Measurements from ENCODE around the gene C11orf52.

C11orf52 gene

DNA sequence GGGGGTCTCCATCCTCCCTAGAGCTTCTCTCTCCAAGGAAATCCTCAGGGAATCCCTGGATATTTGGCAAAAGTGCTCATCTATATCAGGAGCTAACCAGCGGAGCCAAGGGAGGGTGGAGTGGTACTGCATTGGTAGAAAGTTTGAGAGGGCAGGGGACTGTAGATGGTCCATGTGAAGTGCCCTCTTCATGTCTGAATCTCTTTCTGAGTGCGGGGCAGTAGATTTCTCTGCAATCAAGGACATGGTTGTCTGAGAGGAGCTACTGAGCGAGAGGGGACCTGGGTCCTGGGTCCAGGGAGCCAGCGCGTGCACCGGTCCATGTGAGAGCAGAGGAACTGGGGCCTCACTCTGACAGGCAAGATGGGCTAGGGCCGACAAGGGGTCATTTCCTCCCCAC is 19.1 kb downstream of the C11orf52 start:
- peak overlapping the region; percentile 42 for H3K4me3 ChIP-seq
- in situ Hi-C loops (cut with MboI; ENCODE audit: low sequenced_read_pairs): no loop called here
- no peaks in the 10 kb centered on the region; the same call in 1 of the 2 replicates for H3K36me3 ChIP-seq (replicated peaks)

DNA sequence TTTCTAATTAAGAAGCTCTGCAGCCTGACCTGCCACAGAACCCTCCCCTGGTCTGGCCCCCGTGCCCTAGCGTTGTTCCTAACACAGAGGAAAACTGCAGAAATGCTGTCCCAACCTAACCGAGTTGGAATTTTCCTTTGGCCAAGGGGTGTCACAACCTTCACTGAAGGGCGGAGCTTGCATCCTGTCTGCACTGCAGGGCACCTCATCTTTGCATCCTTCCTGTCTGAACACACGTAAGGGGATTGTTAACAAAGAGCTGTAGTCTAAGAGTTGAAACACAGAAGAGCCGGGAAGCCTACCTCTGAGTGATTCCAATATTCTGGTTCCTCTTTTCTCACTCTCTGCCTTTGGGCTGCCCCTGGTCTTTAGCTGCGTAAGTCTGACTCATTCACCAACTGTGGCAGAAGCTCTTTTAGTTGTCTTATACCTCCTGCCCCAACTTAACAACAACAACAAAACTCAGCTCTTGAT is 20.0 kb downstream of the C11orf52 start:
- no peaks in the 10 kb centered on the region; the same call in 1 of the 2 replicates for H3K36me3 ChIP-seq (replicated peaks)
- H3K27me3 ChIP-seq (ENCODE audit: low read depth): no peaks in the 10 kb centered on the region
- no peak overlapping the region for H3K4me3 ChIP-seq
- H3K9me3 ChIP-seq: no peaks in the 10 kb centered on the region
- DNase-seq (ENCODE audit: low spot score in 2 of 2): no peak
- H3K4me1 ChIP-seq: peaks cover 19% of the 10 kb centered on the region
- in situ Hi-C loops (cut with MboI; ENCODE audit: low sequenced_read_pairs): no loop called here

More for the DNA sequence above, 19.1 kb downstream of the C11orf52 start:
- no peaks in the 10 kb centered on the region for H3K27me3 ChIP-seq (ENCODE audit: low read depth)
- peaks cover 20% of the 10 kb centered on the region for H3K4me1 ChIP-seq
- no peak for DNase-seq (ENCODE audit: low spot score in 2 of 2)
- no peaks in the 10 kb centered on the region for H3K9me3 ChIP-seq

GRCh38 chr11:111939836-111940604 is 21.3 kb downstream of the C11orf52 start:
- DNase-seq (ENCODE audit: low spot score in 2 of 2): no peak
- Histone ChIP-seq H3K36me3 (replicated peaks) (no peaks in the 10 kb centered on the region; the same call in 1 of the 2 replicates), H3K27me3 (ENCODE audit: low read depth) (no peaks in the 10 kb centered on the region), H3K4me3 (no peak overlapping the region), H3K9me3 (no peaks in the 10 kb centered on the region), H3K4me1 (peaks cover 14% of the 10 kb centered on the region)
- in situ Hi-C loops (cut with MboI; ENCODE audit: low sequenced_read_pairs): no loop called here

GRCh38 chr11:111941963-111942362 is 23.2 kb downstream of the C11orf52 start:
- no peaks in the 10 kb centered on the region for H3K9me3 ChIP-seq
- in situ Hi-C loops (cut with MboI; ENCODE audit: low sequenced_read_pairs): no loop called here
- no peak for DNase-seq (ENCODE audit: low spot score in 2 of 2)
- H3K4me1 ChIP-seq: no peaks in the 10 kb centered on the region
- H3K36me3 ChIP-seq (replicated peaks): no peaks in the 10 kb centered on the region; the same call in 1 of the 2 replicates
- H3K4me3 ChIP-seq: no peak overlapping the region
- no peaks in the 10 kb centered on the region for H3K27me3 ChIP-seq (ENCODE audit: low read depth)

GRCh38 chr11:111942829-111943228 is 24.1 kb downstream of the C11orf52 start:
- H3K27me3 ChIP-seq (ENCODE audit: low read depth): no peaks in the 10 kb centered on the region
- DNase-seq (ENCODE audit: low spot score in 2 of 2): no peak
- in situ Hi-C loops (cut with MboI; ENCODE audit: low sequenced_read_pairs): no loop called here
- no peaks in the 10 kb centered on the region for H3K9me3 ChIP-seq
- H3K4me1 ChIP-seq: no peaks in the 10 kb centered on the region
- H3K36me3 ChIP-seq (replicated peaks): no peaks in the 10 kb centered on the region; the same call in 1 of the 2 replicates
- H3K4me3 ChIP-seq: no peak overlapping the region

- DNase-seq (ENCODE audit: low spot score in 2 of 2): no peak
- Histone ChIP-seq H3K4me3 (no peak overlapping the region), H3K36me3 (replicated peaks) (no peaks in the 10 kb centered on the region; the same call in 1 of the 2 replicates), H3K27me3 (ENCODE audit: low read depth) (no peaks in the 10 kb centered on the region), H3K4me1 (no peaks in the 10 kb centered on the region), H3K9me3 (no peaks in the 10 kb centered on the region)
- in situ Hi-C loops (cut with MboI; ENCODE audit: low sequenced_read_pairs): no loop called here
Observed at GRCh38 chr11:111944139-111944538, 25.4 kb downstream of the C11orf52 start.

DNA sequence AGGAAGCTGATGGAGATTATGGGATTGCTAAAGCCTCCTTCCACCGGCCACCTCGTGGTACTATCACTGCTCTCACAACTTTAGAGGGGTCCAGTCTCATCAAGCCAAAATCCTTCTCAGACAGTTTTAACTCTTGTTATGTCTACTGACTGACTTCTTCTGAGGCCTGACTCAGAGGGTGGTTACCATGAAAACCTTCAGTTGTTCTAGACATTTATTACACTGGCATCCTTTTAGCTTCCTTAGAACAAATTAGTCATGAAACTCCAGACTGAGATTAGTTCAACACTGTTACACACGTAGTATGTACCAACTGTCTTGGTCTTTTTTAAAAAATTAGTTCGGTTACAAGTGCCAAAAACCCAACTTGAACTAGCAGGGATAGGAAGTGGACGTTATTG is 25.9 kb downstream of the C11orf52 start:
- Histone ChIP-seq H3K27me3 (ENCODE audit: low read depth) (no peaks in the 10 kb centered on the region), H3K4me1 (no peaks in the 10 kb centered on the region), H3K36me3 (replicated peaks) (no peaks in the 10 kb centered on the region; the same call in 1 of the 2 replicates), H3K4me3 (no peak overlapping the region), H3K9me3 (no peaks in the 10 kb centered on the region)
- DNase-seq (ENCODE audit: low spot score in 2 of 2): no peak
- in situ Hi-C loops (cut with MboI; ENCODE audit: low sequenced_read_pairs): no loop called here

GRCh38 chr11:111945198-111945597 is 26.5 kb downstream of the C11orf52 start:
- H3K4me3 ChIP-seq: no peak overlapping the region
- H3K4me1 ChIP-seq: no peaks in the 10 kb centered on the region
- in situ Hi-C loops (cut with MboI; ENCODE audit: low sequenced_read_pairs): no loop called here
- H3K27me3 ChIP-seq (ENCODE audit: low read depth): no peaks in the 10 kb centered on the region
- H3K36me3 ChIP-seq (replicated peaks): no peaks in the 10 kb centered on the region; the same call in 1 of the 2 replicates
- no peak for DNase-seq (ENCODE audit: low spot score in 2 of 2)
- no peaks in the 10 kb centered on the region for H3K9me3 ChIP-seq

- Histone ChIP-seq H3K36me3 (replicated peaks) (no peaks in the 10 kb centered on the region; the same call in 1 of the 2 replicates), H3K27me3 (ENCODE audit: low read depth) (no peaks in the 10 kb centered on the region), H3K4me3 (no peak overlapping the region), H3K9me3 (no peaks in the 10 kb centered on the region), H3K4me1 (no peaks in the 10 kb centered on the region)
- no peak for DNase-seq (ENCODE audit: low spot score in 2 of 2)
- in situ Hi-C loops (cut with MboI; ENCODE audit: low sequenced_read_pairs): no loop called here
Observed at GRCh38 chr11:111946499-111946898, 27.8 kb downstream of the C11orf52 start.

GRCh38 chr11:111947143-111947542 is 28.4 kb downstream of the C11orf52 start:
- H3K9me3 ChIP-seq: no peaks in the 10 kb centered on the region
- in situ Hi-C loops (cut with MboI; ENCODE audit: low sequenced_read_pairs): no loop called here
- no peaks in the 10 kb centered on the region for H3K27me3 ChIP-seq (ENCODE audit: low read depth)
- no peaks in the 10 kb centered on the region for H3K4me1 ChIP-seq
- no peaks in the 10 kb centered on the region; the same call in 1 of the 2 replicates for H3K36me3 ChIP-seq (replicated peaks)
- H3K4me3 ChIP-seq: no peak overlapping the region
- no peak for DNase-seq (ENCODE audit: low spot score in 2 of 2)

- no peak for DNase-seq (ENCODE audit: low spot score in 2 of 2)
- H3K27me3 ChIP-seq (ENCODE audit: low read depth): no peaks in the 10 kb centered on the region
- no peak overlapping the region for H3K4me3 ChIP-seq
- in situ Hi-C loops (cut with MboI; ENCODE audit: low sequenced_read_pairs): no loop called here
- no peaks in the 10 kb centered on the region for H3K4me1 ChIP-seq
- H3K9me3 ChIP-seq: no peaks in the 10 kb centered on the region
- H3K36me3 ChIP-seq (replicated peaks): no peaks in the 10 kb centered on the region
Observed at GRCh38 chr11:111949519-111950426, 31.1 kb downstream of the C11orf52 start.

DNA sequence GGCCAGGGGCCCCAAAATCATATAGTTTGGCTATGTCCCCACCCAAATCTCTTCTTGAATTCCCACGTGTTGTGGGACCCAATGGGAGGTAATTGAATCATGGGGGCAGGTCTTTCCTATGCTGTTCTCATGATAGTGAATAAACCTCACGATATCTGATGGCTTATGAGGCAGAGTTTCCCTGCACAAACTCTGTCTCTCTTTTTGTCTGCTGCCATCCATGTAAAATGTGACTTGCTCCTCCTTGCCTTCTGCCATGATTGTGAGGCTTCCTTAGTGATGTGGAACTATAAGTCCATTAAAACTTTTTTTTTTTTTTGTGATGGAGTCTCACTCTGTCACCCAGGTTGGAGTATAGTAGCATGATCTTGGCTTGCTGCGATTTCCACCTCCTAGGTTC is 32.9 kb downstream of the C11orf52 start:
- H3K4me1 ChIP-seq: no peaks in the 10 kb centered on the region
- no peak overlapping the region for H3K4me3 ChIP-seq
- no peaks in the 10 kb centered on the region for H3K27me3 ChIP-seq (ENCODE audit: low read depth)
- no peaks in the 10 kb centered on the region for H3K36me3 ChIP-seq (replicated peaks)
- in situ Hi-C loops (cut with MboI; ENCODE audit: low sequenced_read_pairs): no loop called here
- no peak for DNase-seq (ENCODE audit: low spot score in 2 of 2)
- no peaks in the 10 kb centered on the region for H3K9me3 ChIP-seq

DNA sequence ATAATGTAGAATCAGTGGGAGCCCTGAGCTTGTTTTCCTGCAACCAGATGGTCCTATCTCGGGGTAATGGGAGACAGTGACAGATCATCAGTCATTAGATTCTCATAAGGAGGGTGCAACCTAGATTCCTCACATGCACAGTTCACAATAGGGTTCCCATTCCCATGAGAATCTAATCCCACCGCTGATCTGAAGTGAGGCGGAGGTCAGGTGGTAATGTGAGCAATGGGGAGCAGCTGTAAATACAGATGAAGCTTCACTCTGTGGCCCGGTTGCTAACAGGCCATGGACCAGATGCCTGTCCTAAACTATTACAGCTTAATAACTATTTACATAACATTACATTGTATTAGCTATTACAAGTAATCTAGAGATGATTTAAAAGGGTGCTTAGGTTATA is 35.4 kb downstream of the C11orf52 start:
- Histone ChIP-seq H3K27me3 (ENCODE audit: low read depth) (no peaks in the 10 kb centered on the region), H3K4me1 (no peaks in the 10 kb centered on the region), H3K9me3 (no peaks in the 10 kb centered on the region), H3K36me3 (replicated peaks) (no peaks in the 10 kb centered on the region), H3K4me3 (no peak overlapping the region)
- DNase-seq (ENCODE audit: low spot score in 2 of 2): no peak
- in situ Hi-C loops (cut with MboI; ENCODE audit: low sequenced_read_pairs): no loop called here
